ENCODE data around the gene ARHGAP1.

Gene ARHGAP1

DNA sequence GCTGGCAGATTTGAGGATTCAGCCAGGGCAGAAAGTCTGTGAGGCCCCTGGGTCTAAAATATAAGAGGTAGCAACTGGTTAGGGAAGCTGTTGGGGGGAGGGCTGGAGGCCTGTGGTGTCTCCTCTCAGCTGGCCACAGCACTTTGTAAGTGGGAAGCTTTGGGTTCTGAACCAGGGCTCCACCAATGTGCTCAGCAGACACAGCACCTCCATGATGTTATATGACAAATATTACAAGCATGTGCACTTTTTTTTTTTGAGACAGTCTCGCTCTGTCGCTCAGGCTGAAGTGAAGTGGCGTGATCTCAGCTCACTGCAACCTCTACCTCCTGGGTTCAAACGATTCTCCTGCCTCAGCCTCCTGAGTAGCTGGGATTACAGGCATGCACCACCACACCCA is 8.0 kb downstream of the ARHGAP1 start:
- no peak for DNase-seq

GRCh38 chr11:46690702-46691101 is 9.7 kb downstream of the ARHGAP1 start:
- no peak for DNase-seq

DNA sequence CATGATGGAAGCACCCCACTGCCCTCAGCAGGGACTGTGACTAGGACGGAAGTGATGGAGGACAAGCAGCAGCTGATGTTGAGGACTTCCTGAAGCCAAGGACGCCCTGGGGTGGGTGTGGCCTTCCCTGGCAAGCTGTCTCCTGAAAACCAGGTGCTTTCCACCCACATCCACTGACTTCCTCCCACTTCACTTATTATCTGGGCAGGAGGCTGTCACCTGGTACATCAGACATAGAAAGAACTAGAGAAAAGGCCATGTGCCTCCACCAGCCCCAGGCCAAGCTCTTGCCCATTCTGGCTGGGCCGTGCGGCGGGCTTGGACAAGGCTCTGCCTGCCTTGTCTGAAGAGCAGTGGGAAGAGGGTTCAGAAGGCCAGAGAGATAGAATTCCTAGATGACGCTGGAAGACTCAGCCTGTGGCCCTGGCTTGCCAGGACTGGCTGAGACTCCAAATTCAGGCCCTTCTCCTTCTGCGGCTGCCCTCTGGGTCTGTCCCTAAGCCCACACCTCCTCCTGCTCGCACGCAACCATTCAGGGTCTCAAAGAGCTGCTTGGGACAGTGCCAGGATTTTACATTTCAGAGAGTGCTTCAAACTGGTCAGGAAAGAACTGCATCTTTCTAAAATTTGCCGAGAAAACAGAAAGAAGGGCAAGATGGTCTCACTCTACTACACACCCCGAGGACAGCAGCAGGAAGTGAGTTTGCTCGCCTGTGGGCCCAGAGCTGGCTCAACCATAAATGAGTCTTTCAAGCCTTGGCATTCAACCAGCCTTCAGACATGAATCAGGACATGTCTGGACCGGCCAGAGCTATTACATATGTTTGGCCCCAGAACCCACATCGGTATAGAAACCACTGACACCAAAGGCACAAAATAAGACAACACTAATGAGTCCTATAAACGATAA is 13.3 kb downstream of the ARHGAP1 start:
- DNase-seq = no peak

DNA sequence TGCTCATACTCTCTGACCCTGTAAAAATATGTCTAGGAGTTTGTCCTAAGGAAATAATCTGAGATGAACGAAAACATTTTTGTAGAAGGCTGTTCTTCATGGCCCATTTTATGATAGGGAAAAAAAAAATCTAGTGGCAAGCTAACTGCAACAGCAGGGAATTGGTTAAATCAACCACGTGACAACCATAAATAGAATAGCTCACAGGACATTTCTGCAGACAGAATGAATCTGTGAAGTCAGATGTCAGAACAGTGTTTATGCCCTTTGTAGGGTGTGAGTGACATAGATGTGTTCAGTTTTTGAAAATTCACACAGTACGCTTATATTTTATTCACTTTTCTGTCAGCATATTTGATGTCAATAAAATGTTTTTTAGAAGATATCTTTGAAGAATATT is 16.1 kb downstream of the ARHGAP1 start:
- DNase-seq = no peak

- DNase-seq = no peak
Measured at GRCh38 chr11:46682773-46683752, 17.4 kb downstream of the ARHGAP1 start.

- DNase-seq = no peak
Measured at GRCh38 chr11:46681814-46682213, 18.6 kb downstream of the ARHGAP1 start.

DNA sequence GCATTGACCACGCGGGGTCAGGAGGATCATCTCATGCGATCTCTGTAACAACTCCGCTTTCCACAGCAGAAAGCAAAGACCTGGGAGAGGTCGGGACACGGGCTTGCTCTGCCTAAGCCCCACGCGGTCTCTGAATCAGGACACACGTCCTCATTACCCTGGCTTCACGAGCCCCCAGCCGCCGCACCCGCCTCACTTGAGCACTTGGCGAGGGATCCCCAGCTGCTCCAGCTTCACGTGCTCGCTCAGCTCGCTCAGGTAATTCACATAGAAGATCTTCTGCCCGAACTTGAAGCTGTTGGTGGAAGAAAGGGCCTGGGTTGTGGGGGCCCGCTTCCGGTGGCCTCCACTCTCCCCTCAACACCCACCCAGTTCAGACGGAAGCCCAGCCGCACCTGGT is 19.6 kb downstream of the ARHGAP1 start:
- no peak for DNase-seq

DNA sequence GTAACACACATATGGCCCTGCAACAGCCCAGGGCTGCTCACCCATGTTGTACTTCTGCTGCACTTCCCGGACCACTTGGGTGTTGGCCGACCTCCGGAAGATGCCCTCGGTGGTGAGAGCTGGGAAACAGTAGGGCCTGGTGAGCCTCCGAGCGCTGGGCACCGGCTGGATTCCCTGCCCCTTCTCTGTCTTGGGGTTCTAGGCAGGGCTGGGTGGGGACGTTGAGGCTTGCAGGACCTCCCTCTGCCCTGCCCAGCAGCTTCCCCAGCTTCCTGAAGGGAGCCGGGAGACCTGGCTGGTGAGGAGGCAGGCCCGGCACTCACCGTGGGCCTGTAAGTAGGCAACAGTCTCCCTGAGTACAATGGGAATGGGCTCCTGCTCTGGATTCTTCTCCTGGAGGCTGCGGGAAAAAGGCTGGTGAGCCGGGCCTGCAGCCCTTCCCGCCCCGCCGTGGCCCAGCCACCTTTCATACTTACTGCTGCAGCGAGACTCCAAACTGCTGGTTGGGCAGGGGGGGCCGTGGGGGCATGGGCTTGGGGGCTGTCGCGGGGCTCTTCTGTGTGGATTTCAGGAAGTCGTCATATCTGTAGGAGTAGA is 20.2 kb downstream of the ARHGAP1 start:
- DNase-seq = no peak

DNA sequence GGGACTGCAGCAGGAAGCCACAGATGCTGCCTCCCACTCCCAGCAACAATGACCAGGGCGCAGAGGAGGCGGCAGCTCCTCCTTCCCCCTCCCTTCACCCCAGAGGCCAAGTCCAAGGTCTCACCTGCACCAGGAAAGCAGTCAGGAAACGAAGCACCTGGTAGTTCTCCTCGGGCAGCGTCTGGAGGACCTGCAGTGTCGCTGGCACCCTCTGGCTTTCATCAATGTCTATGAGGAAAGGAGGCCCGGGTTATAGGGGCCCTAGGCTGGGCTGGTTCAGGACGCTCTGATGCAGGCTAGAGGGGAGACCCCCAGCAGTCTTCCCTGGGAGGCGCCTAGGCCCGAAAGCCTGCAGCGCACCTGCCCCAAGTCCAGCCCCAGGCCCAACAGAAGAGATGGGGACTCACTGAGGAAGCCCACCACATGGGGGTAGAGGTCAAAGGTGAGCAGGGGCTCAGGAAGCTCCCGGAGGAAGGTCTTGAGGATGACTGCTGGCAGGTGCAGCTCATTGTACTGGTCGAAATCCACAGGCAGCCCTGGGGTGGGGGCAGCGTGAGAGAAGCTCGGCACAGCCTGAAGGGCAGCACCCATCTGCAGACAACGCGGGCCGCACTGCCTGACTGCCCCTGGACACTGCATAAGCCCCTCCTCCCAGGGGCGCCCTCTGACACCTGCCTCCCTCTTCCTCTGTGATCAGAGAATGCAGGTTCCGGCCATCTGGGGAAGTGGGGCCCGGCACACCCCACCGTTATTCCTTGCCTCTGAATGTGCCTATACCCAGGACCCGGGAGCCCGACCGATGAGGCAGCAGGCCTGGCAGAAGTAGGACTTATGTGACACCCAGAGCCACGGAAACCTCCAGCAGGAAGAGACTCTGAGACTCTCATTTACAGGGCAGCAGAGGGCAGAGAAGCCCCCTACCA is 20.9 kb downstream of the ARHGAP1 start:
- no peak for DNase-seq

DNA sequence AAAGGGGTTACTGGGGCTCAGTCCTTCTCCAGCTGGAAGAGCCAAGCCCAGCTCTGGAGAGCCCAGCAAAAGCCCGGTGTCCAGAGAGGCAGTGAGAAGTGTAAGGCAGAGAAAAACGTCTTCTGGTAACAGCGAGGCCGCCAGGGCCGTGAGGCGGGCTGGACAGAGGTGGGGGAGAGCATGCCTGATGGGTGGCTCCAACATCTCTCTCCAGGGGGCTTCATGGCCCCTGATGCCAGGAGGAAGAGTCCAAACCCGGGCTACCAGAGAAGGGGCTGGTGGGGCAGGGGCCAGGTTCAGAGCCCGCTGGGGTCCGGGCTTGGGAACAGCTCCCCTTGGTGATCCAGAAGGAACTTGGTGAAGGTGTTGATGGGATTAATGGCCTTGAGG is 21.7 kb downstream of the ARHGAP1 start:
- no peak for DNase-seq

GRCh38 chr11:46677991-46678740 is 22.3 kb downstream of the ARHGAP1 start:
- DNase-seq = no peak

- no peak for DNase-seq
Measured at GRCh38 chr11:46677169-46677568, 23.2 kb downstream of the ARHGAP1 start.

GRCh38 chr11:46676436-46677158 is 23.8 kb downstream of the ARHGAP1 start:
- no peak for DNase-seq

DNA sequence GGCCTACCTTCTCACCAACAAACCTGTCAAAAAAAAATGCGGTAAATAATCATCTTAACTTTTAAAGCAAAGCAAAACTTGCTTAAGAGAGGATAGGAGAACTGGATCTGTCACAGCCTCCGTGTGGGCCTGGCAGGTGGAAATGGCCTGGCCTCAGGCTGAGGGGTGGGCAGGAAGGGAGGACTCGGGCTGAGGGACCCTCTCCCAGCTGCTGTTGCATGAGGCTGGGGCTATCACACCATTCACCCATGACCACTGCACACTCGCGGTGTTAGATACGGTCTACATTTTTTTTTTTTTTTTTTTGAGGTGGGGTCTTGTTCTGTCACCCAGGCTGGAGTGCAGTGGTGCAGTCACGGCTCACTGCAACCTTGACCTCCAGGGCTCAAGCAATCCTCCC is 24.5 kb downstream of the ARHGAP1 start:
- no peak for DNase-seq

DNA sequence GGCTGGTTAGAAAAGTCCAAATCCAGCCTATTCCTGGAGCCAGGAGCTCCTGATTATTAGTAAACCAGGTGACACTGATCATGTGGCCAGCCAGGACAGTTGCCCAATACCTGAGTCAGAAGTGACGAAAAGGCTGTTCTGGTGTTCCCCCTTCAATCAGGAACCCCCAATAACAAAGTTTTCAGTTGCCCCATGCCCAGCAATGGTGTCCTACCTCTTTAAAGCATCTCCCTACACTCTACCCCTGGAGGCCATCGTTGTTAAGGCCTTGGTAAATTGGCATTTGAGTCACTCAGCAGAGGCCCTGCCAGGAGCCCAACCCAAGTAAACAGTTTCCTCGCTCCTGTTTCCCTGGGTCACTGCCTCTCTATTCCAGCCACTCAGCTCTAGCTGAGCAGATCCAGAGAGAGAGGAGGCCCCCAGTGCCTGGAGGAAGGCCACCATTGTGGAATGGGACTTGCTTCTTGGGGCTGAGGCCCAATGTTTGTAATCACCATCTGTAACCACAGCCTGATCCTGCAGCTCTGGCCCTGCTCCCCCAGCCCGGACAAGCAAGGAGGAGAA is 25.0 kb downstream of the ARHGAP1 start:
- DNase-seq = no peak

GRCh38 chr11:46674463-46675287 is 25.7 kb downstream of the ARHGAP1 start:
- DNase-seq = no peak

DNA sequence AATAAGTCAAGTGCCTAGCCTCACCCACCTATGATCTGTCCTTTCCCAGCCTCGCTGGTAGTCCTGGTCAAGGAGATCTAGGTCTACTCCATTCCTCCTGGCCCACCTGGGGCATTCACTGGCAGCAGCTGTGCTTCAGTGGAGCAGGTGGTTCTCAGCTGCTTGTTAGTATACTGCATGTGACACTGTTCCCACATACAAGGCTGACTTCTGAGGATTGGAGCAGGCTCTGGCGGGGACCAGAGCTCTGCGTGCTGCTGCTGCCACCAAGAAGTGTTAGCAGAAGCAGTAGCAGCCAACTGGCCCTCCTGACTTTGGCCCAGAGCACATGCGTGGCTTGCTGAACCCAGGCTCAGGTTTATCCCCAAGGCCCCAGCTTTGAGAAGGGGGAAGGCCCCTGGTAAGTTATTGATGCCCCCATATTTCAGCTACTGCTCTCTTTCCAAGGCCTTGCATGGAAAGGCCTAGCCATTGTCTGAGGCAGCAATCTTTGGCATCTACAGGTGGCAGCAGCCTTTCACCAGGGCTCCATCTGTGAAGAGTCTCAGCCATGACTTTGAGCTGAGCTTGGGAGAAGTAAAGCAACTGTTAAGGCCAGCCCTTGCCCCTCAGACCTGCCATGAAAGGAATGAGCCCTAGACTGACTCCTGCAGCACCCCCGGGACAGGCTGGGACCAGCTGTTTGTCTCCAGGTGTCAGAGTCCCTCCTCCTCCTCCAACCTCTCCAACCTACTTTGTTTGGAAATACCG is 26.5 kb downstream of the ARHGAP1 start:
- DNase-seq = no peak

DNA sequence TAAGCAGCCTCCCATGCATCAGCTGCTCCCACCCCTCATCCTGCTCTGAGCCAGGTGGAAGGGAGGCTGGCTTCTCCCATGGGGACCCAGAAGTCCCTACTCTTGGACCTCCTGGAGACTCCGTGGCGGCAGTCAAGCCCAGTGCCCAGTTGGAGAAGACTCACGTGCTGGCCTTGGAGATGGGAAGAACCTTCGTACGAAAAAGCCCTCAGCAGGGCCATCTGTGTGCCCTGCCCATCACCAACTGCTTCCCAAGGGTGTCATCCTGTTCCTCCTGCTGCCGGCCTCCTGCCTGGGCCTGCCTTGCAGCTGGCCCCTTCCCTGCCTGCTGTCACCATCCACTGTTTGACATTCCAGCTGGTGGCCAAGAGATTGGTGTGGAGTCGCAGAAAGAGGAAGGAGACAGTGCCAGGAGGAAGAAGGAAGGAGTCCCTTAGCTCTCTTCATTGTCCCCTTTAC is 28.0 kb downstream of the ARHGAP1 start:
- DNase-seq = no peak

DNA sequence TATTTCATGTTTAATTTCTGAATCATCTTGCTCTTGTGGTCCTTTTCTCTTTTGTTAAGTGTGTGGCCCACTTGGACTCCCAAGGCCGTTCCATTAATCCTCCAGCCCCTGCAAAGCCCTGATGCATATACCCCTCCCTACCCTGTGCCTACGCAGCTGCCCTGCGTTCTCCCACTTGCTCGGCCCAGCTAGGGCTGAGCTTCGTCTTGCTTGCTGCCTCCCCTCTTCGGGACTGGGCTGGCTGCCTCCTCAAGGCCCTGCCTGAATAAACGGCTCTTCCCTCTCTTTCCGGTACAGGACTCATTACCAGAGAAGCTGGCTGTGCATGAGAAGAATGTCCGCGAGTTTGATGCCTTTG is 28.5 kb downstream of the ARHGAP1 start:
- no peak for DNase-seq

Measured in NCI-H1417 treated with DMSO at 0.1 percent for 48 hours (cell line).